Lower lobe of right lung (tissue), 2 donors: ENCODE measurements around the gene SARDH. TPM values are rescaled to one million over a fixed set of nuclear protein-coding genes. Genes with fewer than 3 reads are reported as not detected.

ENCODE experiments used
- ATAC-seq, 2 donors: fragments of 200-7000 bp; cut with Tn5 transposase; one replicate each; pipeline ENCODE4 v1.9.1; 2020 to 2022; ENCODE audit warnings: mild to moderate bottlenecking in 2 of 2, moderate library complexity in 2 of 2
- DNase-seq: peaks from one replicate; pipeline ENCODE4 v3.0.0-alpha.2; 2020
- H3K27ac ChIP-seq: fragments of 200-600 bp; one replicate; pipeline ENCODE4 v1.8.0; 2022
- H3K27me3 ChIP-seq: fragments of 200-600 bp; one replicate; pipeline ENCODE4 v1.8.0; 2022; ENCODE audit warnings: low read depth
- H3K36me3 ChIP-seq: fragments of 200-600 bp; one replicate; pipeline ENCODE4 v1.8.0; 2022; ENCODE audit warnings: mild to moderate bottlenecking
- H3K4me1 ChIP-seq: fragments of 200-600 bp; one replicate; pipeline ENCODE4 v1.8.0; 2022
- H3K4me3 ChIP-seq: fragments of 200-600 bp; one replicate; pipeline ENCODE4 v1.8.0; 2022; ENCODE audit warnings: mild to moderate bottlenecking
- H3K9me3 ChIP-seq: fragments of 200-600 bp; one replicate; pipeline ENCODE4 v1.8.0; 2022
- CTCF ChIP-seq: fragments of 200-600 bp; IDR thresholded peaks from one replicate; pipeline ENCODE4 v1.8.0; 2022; ENCODE audit warnings: antibody characterized with exemption, mild to moderate bottlenecking
- intact Hi-C: fragments of 100-400 bp; cut with DNase I; formaldehyde crosslinking; loops from one replicate; pipeline ENCODE4 v1.11.0; 2022
- total RNA-seq: library from RNA; stranded (reverse); fragmentation: NEBNext Ultra II Directional; extraction: Animal tissue kit (Norgen Biotek cat#: 25700); gene quantifications from one replicate; pipeline ENCODE4 v1.2.1, GENCODE V29; 2021
- donor health status: DM: no; HTN: yes; CAD: no; lungs with severe emphysema.

SARDH gene
- total RNA-seq, 1 donor from 2014 or later: 3.4 TPM

- intact Hi-C loops: no loop called here
- TF ChIP-seq CTCF: no peak
- no peak for ATAC-seq
- Histone ChIP-seq H3K36me3 (no peaks in the 10 kb centered on the region), H3K27ac (no peak overlapping the region), H3K4me1 (no peaks in the 10 kb centered on the region), H3K27me3 (no peaks in the 10 kb centered on the region), H3K9me3 (no peaks in the 10 kb centered on the region), H3K4me3 (no peak overlapping the region)
- DNase-seq: no peak
Observed at GRCh38 chr9:133666387-133666786, 71.8 kb downstream of the SARDH start.

- no peak for ATAC-seq
- intact Hi-C loops: no loop called here
- Histone ChIP-seq H3K4me1 (no peaks in the 10 kb centered on the region), H3K4me3 (no peak overlapping the region), H3K27ac (no peak overlapping the region), H3K9me3 (no peaks in the 10 kb centered on the region), H3K36me3 (no peaks in the 10 kb centered on the region), H3K27me3 (no peaks in the 10 kb centered on the region)
- TF ChIP-seq CTCF: no peak
- DNase-seq: no peak
Observed at GRCh38 chr9:133665535-133665934, 72.6 kb downstream of the SARDH start.

- intact Hi-C loops: no loop called here
- Histone ChIP-seq H3K4me1 (no peaks in the 10 kb centered on the region), H3K27ac (no peak overlapping the region), H3K27me3 (no peaks in the 10 kb centered on the region), H3K4me3 (no peak overlapping the region), H3K9me3 (no peaks in the 10 kb centered on the region), H3K36me3 (no peaks in the 10 kb centered on the region)
- TF ChIP-seq CTCF: no peak
- no peak for ATAC-seq
- DNase-seq: no peak
Observed at GRCh38 chr9:133665096-133665495, 73.1 kb downstream of the SARDH start.

GRCh38 chr9:133664173-133665050, 73.7 kb downstream of the SARDH start:
- no peak overlapping the region for H3K4me3 ChIP-seq
- no peak overlapping the region for H3K27ac ChIP-seq
- peaks cover 4% of the 10 kb centered on the region for H3K4me1 ChIP-seq
- ATAC-seq (no peak), DNase-seq (no peak)
- H3K9me3 ChIP-seq: no peaks in the 10 kb centered on the region
- TF ChIP-seq CTCF: no peak
- intact Hi-C loops: no loop called here
- no peaks in the 10 kb centered on the region for H3K36me3 ChIP-seq
- no peaks in the 10 kb centered on the region for H3K27me3 ChIP-seq

- Histone ChIP-seq H3K9me3 (no peaks in the 10 kb centered on the region), H3K36me3 (no peaks in the 10 kb centered on the region), H3K27ac (no peak overlapping the region), H3K4me3 (no peak overlapping the region), H3K4me1 (peaks cover 17% of the 10 kb centered on the region), H3K27me3 (peaks cover 5% of the 10 kb centered on the region)
- no peak for TF ChIP-seq CTCF
- ATAC-seq: no peak
- DNase-seq: no peak
- intact Hi-C loops: no loop called here
Observed at GRCh38 chr9:133661846-133662540, 76.2 kb downstream of the SARDH start.
